Activated T-cell treated with anti-CD3 and anti-CD28 coated beads, Interleukin-2, amount 50 U/mL, for 72 hours (primary cell): Measurements from ENCODE around the gene MELK. TPM values are rescaled to one million over a fixed set of nuclear protein-coding genes. Genes with fewer than 3 reads are reported as not detected.
A peak's percentile ranks its signal among the peaks of the same experiment; 100 is the strongest.

Experiments used
- ATAC-seq, 2 donors: fragments of 150-1000 bp; cut with Tn5 transposase; replicated peaks in 1 of 2; 2 replicates each; pipeline ENCODE4 v1.10.0; 2021; ENCODE audit warnings: moderate library complexity in 2 of 2, mild to moderate bottlenecking in 1 of 2
- DNase-seq, 2 donors: peaks; one replicate each; pipeline ENCODE4 v3.0.0; 2021 to 2022; ENCODE audit warnings: mixed read lengths in 1 of 2
- H3K27ac Mint-ChIP-seq: one replicate; pipeline ENCODE4 v1.8.0; 2022; ENCODE audit warnings: mild to moderate bottlenecking, moderate library complexity, mixed read lengths
- H3K27me3 Mint-ChIP-seq: one replicate; pipeline ENCODE4 v1.8.0; 2022; ENCODE audit warnings: low read depth, mixed read lengths
- H3K36me3 Mint-ChIP-seq, 2 donors: one replicate each; pipeline ENCODE4 v1.8.0; 2022; ENCODE audit warnings: mixed read lengths in 2 of 2, mild to moderate bottlenecking in 1 of 2; ENCODE audit not compliant: insufficient read depth in 2 of 2
- H3K4me1 Mint-ChIP-seq: one replicate; pipeline ENCODE4 v1.8.0; 2022; ENCODE audit warnings: low read depth, mixed read lengths
- H3K4me3 Mint-ChIP-seq, 2 donors: one replicate each; pipeline ENCODE4 v1.8.0; 2022; ENCODE audit warnings: mild to moderate bottlenecking in 2 of 2, mixed read lengths in 2 of 2, moderate library complexity in 2 of 2
- H3K9me3 Mint-ChIP-seq, 2 donors: one replicate each; pipeline ENCODE4 v1.8.0; 2022; ENCODE audit warnings: mixed read lengths in 2 of 2
- total RNA-seq, 2 donors: library from RNA; stranded (reverse); gene quantifications; one replicate each; pipeline ENCODE4 v1.2.3, GENCODE V29; 2022

The MELK gene
- total RNA-seq, 2 donors from 2014 or later: 47.4 to 51.4 TPM

DNA sequence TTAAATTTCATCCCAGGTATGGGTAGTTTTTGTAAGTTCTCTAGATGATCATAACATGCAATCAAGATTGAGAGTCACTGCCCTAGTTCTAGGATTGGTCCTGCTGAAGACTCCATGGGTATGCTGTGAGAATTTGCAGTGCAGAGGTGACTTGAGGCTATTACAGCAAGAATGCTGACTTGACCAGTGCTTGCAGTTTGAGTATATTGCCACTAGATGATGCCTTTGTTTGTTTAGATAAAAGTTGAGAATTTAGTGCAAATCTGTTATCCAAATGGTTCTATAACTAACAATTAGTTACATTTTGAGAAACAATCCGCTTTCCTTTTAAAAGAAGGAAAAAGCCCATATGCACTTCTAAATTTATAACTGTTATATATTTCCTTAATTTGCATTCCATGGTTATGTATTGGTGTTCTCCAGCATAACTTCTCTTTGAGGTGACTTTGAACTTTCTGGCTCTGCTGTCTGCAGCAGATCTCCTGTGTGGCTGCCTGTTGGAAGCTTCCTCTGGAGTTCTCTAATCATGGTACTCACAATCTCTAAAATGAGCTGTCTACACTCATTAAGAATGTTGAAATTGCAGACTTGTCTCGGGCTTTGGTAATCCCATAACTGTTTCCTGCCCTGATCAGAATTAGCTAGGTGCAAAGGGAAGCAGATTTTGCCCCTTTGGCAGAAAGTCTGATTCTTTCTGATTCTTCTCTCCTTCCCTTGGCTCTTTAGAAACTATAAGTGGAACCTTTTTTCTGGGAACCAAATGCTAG is 24.9 kb downstream of the MELK start:
- DNase-seq: no peak
- Mint-ChIP-seq H3K4me3 (no peak overlapping the region), H3K36me3 (peaks cover 12 to 48% of the 10 kb centered on the region in 2 donors), H3K4me1 (peaks cover 7% of the 10 kb centered on the region), H3K27me3 (no peaks in the 10 kb centered on the region), H3K27ac (no peak overlapping the region), H3K9me3 (no peaks in the 10 kb centered on the region)
- ATAC-seq: no peak

DNA sequence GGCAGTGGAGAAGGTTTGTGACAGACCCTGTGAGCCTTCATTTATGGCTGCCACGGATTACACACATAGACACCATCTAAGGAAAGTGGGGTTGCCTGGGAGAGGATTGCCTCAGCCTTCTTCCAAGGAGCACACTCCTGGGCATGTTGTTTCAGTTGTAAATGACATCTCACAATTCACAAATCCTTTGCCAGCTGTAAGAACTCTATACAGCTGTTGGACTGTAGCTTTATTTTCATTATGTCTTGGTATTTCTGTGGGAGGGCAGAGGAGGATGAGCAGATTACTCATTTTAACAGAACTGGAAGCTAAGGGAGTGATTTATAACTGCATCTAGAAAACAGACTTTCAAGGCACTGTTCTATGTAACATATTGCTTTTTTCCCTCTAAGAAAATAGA is 25.6 kb downstream of the MELK start:
- Mint-ChIP-seq H3K4me1 (peaks cover 7% of the 10 kb centered on the region), H3K9me3 (no peaks in the 10 kb centered on the region), H3K27me3 (no peaks in the 10 kb centered on the region), H3K27ac (no peak overlapping the region), H3K36me3 (peaks cover 13 to 44% of the 10 kb centered on the region in 2 donors), H3K4me3 (no peak overlapping the region)
- no peak for DNase-seq
- ATAC-seq: no peak

DNA sequence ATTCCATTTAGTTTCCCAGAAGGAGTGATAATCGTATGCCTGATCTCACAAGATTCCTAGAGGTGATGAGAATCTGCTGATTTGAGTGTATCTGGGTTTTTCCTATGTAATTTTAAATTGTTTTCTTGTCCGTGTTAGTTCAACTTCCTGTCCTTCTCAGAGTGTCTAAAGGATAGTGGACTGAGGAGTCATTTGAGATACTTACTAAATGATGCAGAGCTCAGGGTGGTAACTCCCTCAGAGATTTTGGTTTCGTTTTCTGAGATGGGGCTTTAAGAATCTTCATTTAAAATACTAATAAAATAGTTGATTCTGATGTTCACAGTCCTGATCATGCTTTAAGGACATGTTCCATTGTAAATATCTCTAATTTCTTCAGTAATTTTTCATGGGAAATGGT is 30.3 kb downstream of the MELK start:
- no peaks in the 10 kb centered on the region for H3K27me3 Mint-ChIP-seq
- H3K36me3 Mint-ChIP-seq: peaks cover 16 to 52% of the 10 kb centered on the region in 2 donors
- ATAC-seq: peak in 1 of 2 donors; percentile 65
- peaks cover 7% of the 10 kb centered on the region for H3K4me1 Mint-ChIP-seq
- DNase-seq: no peak
- no peaks in the 10 kb centered on the region for H3K9me3 Mint-ChIP-seq
- H3K4me3 Mint-ChIP-seq: peak overlapping the region in 1 of 2 donors; percentile 66
- H3K27ac Mint-ChIP-seq: peak overlapping the region; percentile 70

DNA sequence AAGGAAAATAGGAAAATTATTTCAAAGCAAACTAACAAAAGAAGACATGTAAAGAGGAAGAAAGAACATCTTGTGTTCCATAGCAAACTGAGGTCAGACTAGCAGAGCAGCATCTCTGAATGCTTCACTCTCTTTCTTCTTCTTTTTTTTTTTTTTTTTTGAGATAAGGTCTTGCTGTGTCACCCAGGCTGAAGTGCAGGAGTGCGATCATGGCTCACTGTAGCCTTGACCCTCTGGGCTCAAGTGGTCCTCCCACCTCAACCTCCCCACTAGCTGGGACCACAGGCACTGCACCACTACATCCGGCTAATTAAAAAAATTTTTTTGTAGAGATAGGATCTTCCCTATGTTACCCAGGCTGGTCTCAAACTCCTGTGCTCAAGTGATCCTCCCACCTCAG is 36.6 kb downstream of the MELK start:
- no peak overlapping the region for H3K4me3 Mint-ChIP-seq
- H3K9me3 Mint-ChIP-seq: no peaks in the 10 kb centered on the region
- ATAC-seq (no peak), DNase-seq (no peak)
- peaks cover 9% of the 10 kb centered on the region for H3K4me1 Mint-ChIP-seq
- no peak overlapping the region for H3K27ac Mint-ChIP-seq
- H3K36me3 Mint-ChIP-seq: peaks cover 20 to 42% of the 10 kb centered on the region in 2 donors
- H3K27me3 Mint-ChIP-seq: no peaks in the 10 kb centered on the region

DNA sequence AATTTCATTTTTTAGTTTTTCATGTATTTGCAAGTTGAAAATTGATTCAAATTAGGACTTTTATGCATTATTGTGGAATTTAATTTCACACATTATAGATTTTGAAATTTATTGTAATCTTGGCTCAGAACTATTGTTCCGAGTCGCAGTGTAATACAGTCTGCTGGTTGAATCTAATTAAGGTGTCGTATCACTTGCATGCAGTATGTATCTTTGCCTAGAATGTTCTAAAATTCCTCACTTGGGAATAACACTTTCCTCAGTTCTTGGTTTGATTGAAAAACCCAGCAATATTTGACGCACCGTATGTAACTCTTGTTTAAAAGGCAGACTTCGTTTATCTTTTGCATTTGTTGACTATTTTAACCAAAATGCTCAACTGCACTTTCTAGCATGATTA is 49.4 kb downstream of the MELK start:
- no peak overlapping the region for H3K27ac Mint-ChIP-seq
- H3K27me3 Mint-ChIP-seq: no peaks in the 10 kb centered on the region
- no peak for ATAC-seq
- no peak overlapping the region for H3K4me3 Mint-ChIP-seq
- peaks cover 1 to 10% of the 10 kb centered on the region in 2 donors for H3K36me3 Mint-ChIP-seq
- no peaks in the 10 kb centered on the region for H3K4me1 Mint-ChIP-seq
- H3K9me3 Mint-ChIP-seq: no peaks in the 10 kb centered on the region
- DNase-seq: no peak

DNA sequence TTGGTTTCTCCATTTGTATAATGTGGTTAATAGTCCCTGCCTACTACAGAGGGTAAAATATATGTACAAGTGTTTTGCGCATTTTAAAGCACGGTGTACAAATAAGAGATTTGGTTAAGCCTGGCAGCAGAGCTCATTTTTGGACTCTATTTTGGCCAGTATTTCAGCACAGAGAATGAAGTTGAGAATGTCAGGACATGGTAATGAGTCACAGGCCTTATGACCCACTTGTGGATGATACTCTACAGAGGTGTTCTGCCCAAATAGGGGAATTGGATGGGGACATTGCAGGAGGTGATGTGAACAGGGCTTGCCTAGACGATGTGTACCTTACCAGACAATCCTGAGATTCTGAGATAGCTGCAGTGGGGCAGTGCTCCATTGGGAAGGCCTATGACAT is 50.6 kb downstream of the MELK start:
- H3K4me1 Mint-ChIP-seq: no peaks in the 10 kb centered on the region
- no peak overlapping the region for H3K4me3 Mint-ChIP-seq
- H3K9me3 Mint-ChIP-seq: no peaks in the 10 kb centered on the region
- ATAC-seq (no peak), DNase-seq (no peak)
- H3K36me3 Mint-ChIP-seq: peaks cover 1 to 7% of the 10 kb centered on the region in 2 donors
- no peak overlapping the region for H3K27ac Mint-ChIP-seq
- H3K27me3 Mint-ChIP-seq: no peaks in the 10 kb centered on the region

DNA sequence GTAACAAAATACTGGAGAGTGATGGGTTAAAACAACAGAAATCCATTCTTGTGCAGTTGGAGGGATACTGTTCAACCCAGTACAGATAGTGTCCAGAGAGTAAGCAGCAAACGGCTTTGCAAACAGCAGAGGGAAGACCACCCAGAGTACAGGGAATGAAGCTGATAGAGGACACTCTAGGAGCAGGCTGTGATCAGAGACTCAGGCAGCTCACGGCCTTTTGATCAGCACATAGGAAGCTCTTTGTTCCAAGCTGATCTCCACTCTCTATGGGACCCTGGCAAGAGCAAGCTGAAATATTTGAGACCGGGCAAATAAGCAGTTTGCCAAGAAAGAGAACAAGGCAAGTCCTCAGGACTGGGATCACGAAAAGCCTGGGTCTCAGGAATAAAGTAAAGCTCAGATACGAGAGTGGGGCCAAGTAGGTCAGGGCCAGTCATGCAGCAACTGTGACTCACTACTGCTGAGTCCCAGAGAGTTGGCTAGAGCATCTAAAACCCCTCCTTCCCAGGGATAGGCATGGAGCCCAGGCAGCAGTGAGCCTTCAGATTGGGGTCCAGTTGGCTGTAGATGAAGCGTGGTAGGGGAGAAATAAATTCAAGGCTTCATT is 52.4 kb downstream of the MELK start:
- Mint-ChIP-seq H3K36me3 (peaks cover 1 to 7% of the 10 kb centered on the region in 2 donors), H3K4me1 (no peaks in the 10 kb centered on the region), H3K4me3 (no peak overlapping the region), H3K27ac (no peak overlapping the region), H3K9me3 (no peaks in the 10 kb centered on the region), H3K27me3 (no peaks in the 10 kb centered on the region)
- no peak for ATAC-seq
- DNase-seq: no peak

DNA sequence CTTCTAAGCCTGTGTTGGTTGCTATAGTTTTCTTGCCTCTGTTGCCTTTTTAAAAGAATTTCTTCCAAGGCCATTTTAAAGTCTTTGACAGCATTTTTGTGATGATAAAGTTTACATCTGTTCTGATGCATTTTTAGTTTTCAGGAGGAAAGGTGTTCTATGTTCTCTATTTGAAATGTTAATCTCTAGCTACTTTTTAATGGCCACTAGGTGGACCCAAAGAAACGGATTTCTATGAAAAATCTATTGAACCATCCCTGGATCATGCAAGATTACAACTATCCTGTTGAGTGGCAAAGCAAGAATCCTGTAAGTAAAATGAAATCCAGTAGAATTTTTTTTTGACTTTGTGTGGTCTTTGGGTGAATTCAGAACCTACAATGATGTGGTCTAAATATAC is 60.2 kb downstream of the MELK start:
- no peaks in the 10 kb centered on the region for H3K4me1 Mint-ChIP-seq

DNA sequence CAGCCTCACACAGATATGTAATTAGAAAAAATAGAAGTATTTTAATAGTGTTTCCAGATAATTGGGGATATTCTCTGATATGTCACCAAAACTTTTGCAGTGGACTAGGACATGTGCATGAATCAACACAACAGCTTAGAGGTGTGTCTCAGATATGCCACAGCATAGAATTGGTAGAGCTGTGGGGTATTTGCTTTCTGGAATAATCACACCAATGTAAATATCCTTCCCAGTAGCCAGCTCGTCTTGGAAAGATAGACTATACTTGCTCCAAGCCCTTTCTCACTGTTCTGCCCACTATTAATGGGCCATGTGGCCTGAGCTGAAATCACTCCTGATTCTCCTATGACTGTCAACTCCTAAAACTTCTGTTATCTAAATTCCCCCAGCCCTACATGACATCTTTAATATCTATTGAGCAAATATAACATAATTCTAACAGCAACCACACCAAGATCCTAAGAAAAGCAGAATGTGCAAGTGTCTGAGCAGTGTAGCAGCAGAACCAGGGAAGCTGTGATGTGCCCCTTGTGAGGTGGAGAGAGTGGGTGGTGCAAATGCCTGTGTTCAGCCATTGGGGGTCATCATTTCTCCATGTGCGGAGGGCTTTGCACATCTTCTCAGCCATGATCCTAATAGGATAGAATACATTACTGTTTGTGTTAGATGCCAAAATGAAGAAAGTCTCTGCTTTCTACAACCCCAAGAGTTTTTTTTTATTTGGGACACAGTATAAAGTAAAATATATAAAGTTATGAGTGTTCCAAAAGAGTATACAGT is 65.0 kb downstream of the MELK start:
- DNase-seq: no peak
- H3K36me3 Mint-ChIP-seq: peaks cover 8 to 27% of the 10 kb centered on the region in 2 donors
- H3K27ac Mint-ChIP-seq: peak overlapping the region; percentile 41
- H3K27me3 Mint-ChIP-seq: no peaks in the 10 kb centered on the region
- no peaks in the 10 kb centered on the region for H3K9me3 Mint-ChIP-seq
- no peak overlapping the region for H3K4me3 Mint-ChIP-seq
- no peak for ATAC-seq
- H3K4me1 Mint-ChIP-seq: no peaks in the 10 kb centered on the region

More for the DNA sequence above, 60.2 kb downstream of the MELK start:
- no peak overlapping the region for H3K4me3 Mint-ChIP-seq
- peaks cover 4 to 27% of the 10 kb centered on the region in 2 donors for H3K36me3 Mint-ChIP-seq
- DNase-seq (no peak), ATAC-seq (no peak)
- no peak overlapping the region for H3K27ac Mint-ChIP-seq
- H3K27me3 Mint-ChIP-seq: no peaks in the 10 kb centered on the region
- H3K9me3 Mint-ChIP-seq: no peaks in the 10 kb centered on the region

DNA sequence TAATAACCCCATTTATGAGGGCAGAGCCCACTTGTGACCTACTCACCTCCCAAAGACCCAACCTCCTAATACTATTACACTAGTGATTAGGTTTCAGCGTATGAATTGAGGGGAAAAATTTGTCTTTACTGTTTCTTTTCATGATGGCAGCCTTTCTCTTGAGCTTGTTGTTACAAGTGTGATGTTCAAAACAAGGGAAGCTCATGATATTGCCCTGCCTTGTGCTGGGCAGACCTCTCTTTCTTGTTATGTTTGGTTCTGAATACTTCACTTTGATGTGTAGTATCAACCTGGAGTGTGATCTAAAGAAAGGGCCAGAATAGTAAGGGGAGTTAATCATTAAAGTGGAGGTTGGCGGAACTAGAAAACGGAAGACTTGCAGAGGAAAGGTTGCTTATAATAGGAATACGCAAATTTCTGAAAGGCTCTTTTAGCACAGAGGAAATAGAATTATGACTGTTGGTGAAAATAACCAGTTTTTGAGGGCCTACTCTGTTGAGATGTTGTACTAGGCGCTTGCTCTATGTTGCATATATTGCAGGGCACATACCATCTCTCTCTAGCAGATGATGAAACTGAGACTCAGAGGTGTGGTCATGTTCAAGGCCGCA is 68.2 kb downstream of the MELK start:
- H3K27ac Mint-ChIP-seq: no peak overlapping the region
- peaks cover 17 to 26% of the 10 kb centered on the region in 2 donors for H3K36me3 Mint-ChIP-seq

DNA sequence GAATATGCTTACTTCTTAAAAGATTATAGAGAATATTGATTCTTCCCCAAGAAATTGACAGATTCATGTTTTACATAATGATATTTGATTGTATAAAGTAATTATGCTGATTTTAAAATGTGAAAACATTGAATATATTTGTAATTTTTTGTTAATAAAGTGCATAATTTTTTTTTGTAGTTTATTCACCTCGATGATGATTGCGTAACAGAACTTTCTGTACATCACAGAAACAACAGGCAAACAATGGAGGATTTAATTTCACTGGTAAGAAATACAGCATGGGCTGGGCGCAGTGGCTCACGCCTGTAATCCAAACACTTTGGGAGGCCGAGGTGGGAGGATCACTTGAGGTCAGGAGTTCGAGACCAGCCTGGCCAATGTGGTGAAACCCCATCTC is 70.1 kb downstream of the MELK start:
- H3K4me1 Mint-ChIP-seq: no peaks in the 10 kb centered on the region

More for the DNA sequence above, 68.2 kb downstream of the MELK start:
- DNase-seq (no peak), ATAC-seq (no peak)
- no peaks in the 10 kb centered on the region for H3K9me3 Mint-ChIP-seq
- no peak overlapping the region for H3K4me3 Mint-ChIP-seq
- no peaks in the 10 kb centered on the region for H3K27me3 Mint-ChIP-seq
- no peaks in the 10 kb centered on the region for H3K4me1 Mint-ChIP-seq

DNA sequence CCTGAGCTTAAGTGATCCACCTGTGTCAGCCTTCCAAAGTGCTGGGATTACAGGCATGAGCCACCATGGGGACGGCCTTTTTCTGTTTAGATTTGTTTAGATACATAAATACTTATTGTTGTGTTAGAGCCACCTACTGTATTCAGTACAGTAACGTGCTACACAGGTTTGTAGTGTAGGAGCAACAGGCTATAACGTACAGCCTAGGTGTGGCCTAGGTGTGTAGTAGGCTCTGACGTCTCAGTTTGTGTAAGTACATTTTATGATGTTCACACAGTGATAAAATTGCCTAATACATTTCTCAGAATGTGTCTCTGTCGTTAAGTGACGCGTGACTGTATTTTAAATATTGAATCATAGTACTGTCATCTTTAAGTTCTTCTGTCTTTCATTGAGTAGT is 84.1 kb downstream of the MELK start:
- no peak for ATAC-seq
- Mint-ChIP-seq H3K4me1 (no peaks in the 10 kb centered on the region), H3K27me3 (no peaks in the 10 kb centered on the region), H3K9me3 (no peaks in the 10 kb centered on the region), H3K4me3 (no peak overlapping the region), H3K36me3 (peaks cover 13 to 40% of the 10 kb centered on the region in 2 donors), H3K27ac (no peak overlapping the region)
- no peak for DNase-seq

More for the DNA sequence above, 70.1 kb downstream of the MELK start:
- ATAC-seq (no peak), DNase-seq (no peak)
- no peaks in the 10 kb centered on the region for H3K27me3 Mint-ChIP-seq
- peaks cover 14 to 20% of the 10 kb centered on the region in 2 donors for H3K36me3 Mint-ChIP-seq
- H3K27ac Mint-ChIP-seq: no peak overlapping the region
- H3K4me3 Mint-ChIP-seq: no peak overlapping the region
- H3K9me3 Mint-ChIP-seq: no peaks in the 10 kb centered on the region

DNA sequence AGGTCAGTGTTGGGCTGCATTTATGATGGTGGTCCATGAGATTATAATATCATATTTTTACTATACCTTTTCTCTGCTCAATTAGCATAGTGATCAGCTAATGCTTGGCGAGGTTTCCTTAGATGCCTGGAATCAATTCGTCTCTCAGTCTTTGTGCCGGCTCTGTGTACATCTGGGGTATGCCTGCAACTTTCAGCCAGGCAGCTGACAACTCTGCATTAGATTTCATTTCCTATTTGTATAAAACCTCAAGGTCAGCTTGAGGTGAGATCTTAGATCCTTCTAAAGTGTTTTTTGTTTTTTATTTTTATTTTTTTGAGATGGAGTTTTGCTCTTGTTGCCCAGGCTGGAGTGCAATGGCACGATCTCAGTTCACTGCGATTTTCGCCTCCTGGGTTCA is 86.8 kb downstream of the MELK start:
- no peak overlapping the region for H3K27ac Mint-ChIP-seq
- peaks cover 15 to 45% of the 10 kb centered on the region in 2 donors for H3K36me3 Mint-ChIP-seq
- H3K4me3 Mint-ChIP-seq: no peak overlapping the region
- no peaks in the 10 kb centered on the region for H3K9me3 Mint-ChIP-seq
- no peak for DNase-seq
- no peaks in the 10 kb centered on the region for H3K4me1 Mint-ChIP-seq
- H3K27me3 Mint-ChIP-seq: no peaks in the 10 kb centered on the region
- no peak for ATAC-seq
